IPS-18a (cell line): Measurements from ENCODE around the gene MYH7B.
A peak's percentile ranks its signal among the peaks of the same experiment; 100 is the strongest.

Experiments
- H3K27ac ChIP-seq: one replicate; pipeline ENCODE4 v1.5.1; 2013; ENCODE audit warnings: low read length
- H3K27me3 ChIP-seq: one replicate; pipeline ENCODE4 v1.6.1; 2013; ENCODE audit warnings: mild to moderate bottlenecking, low read length; ENCODE audit not compliant: control insufficient read depth, insufficient read depth
- H3K36me3 ChIP-seq: one replicate; pipeline ENCODE4 v1.6.1; 2013; ENCODE audit warnings: low read depth, low read length; ENCODE audit not compliant: control insufficient read depth
- H3K4me1 ChIP-seq: one replicate; pipeline ENCODE4 v1.6.1; 2013; ENCODE audit warnings: low read depth, low read length; ENCODE audit not compliant: control insufficient read depth
- H3K4me3 ChIP-seq: one replicate; pipeline ENCODE4 v1.5.1; 2013; ENCODE audit warnings: low read length
- H3K9ac ChIP-seq: one replicate; pipeline ENCODE4 v1.6.1; 2013; ENCODE audit warnings: mild to moderate bottlenecking, low read length, moderate library complexity
- H3K9me3 ChIP-seq: one replicate; pipeline ENCODE4 v1.6.1; 2013; ENCODE audit warnings: low read depth, low read length; ENCODE audit not compliant: control insufficient read depth

MYH7B gene

DNA sequence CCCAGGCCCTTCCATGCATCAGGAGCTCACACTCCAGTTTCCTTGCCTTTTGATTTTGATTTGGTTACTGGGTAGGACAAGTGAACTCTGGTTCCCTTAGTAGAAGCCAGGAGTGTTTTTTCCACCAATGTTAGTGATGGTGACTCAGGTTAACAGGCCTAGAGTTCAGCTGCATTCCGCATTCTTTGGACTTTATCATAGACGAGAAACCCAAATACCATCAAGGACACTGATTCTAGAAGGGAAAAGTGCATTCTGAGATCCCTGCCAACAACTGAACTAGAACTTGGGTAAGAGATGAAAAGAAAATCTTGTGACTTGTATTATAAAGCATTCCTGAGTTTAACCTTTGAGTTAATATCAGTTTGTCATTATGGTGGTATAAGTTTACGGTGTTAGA is 9.0 kb upstream of the MYH7B start:
- peaks cover 19% of the 10 kb centered on the region for H3K36me3 ChIP-seq
- H3K27ac ChIP-seq, result no peak overlapping the region
- no peaks in the 10 kb centered on the region for H3K27me3 ChIP-seq
- H3K9me3 ChIP-seq, result no peaks in the 10 kb centered on the region
- no peak overlapping the region for H3K9ac ChIP-seq
- H3K4me1 ChIP-seq, result no peaks in the 10 kb centered on the region
- H3K4me3 ChIP-seq, result no peak overlapping the region

DNA sequence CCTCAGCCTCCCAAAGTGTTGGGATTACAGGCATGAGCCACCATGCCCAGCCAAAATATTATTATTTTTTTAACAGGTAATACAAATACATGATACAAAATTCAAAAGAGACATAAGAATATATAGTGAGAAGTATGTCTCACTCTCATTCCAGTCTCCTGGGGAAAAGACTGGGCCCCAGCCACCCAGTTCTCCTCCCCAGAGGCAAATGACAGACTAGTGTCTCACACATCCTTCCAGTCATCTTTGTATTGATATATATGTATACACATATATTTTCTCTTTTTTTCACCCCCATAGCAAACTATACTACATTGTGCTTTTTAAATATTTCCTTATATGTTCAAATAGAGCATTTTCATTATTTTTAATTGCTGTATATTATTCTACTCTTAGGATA is 8.3 kb upstream of the MYH7B start:
- no peaks in the 10 kb centered on the region for H3K4me1 ChIP-seq
- H3K9me3 ChIP-seq, result no peaks in the 10 kb centered on the region
- H3K4me3 ChIP-seq, result no peak overlapping the region
- no peaks in the 10 kb centered on the region for H3K27me3 ChIP-seq
- no peak overlapping the region for H3K27ac ChIP-seq
- H3K9ac ChIP-seq, result no peak overlapping the region
- H3K36me3 ChIP-seq, result peaks cover 17% of the 10 kb centered on the region

GRCh38 chr20:34948030-34948429 is 7.6 kb upstream of the MYH7B start:
- no peaks in the 10 kb centered on the region for H3K27me3 ChIP-seq
- H3K9me3 ChIP-seq, result no peaks in the 10 kb centered on the region
- H3K27ac ChIP-seq, result no peak overlapping the region
- no peak overlapping the region for H3K4me3 ChIP-seq
- no peaks in the 10 kb centered on the region for H3K4me1 ChIP-seq
- H3K9ac ChIP-seq, result no peak overlapping the region
- peaks cover 13% of the 10 kb centered on the region for H3K36me3 ChIP-seq

- Histone ChIP-seq H3K27ac (no peak overlapping the region), H3K36me3 (peaks cover 5% of the 10 kb centered on the region), H3K9me3 (no peaks in the 10 kb centered on the region), H3K27me3 (no peaks in the 10 kb centered on the region), H3K4me3 (no peak overlapping the region), H3K9ac (no peak overlapping the region), H3K4me1 (no peaks in the 10 kb centered on the region)
Observed at GRCh38 chr20:34949120-34949519, 6.5 kb upstream of the MYH7B start.

GRCh38 chr20:34951252-34951651 is 4.4 kb upstream of the MYH7B start:
- no peak overlapping the region for H3K4me3 ChIP-seq
- H3K27ac ChIP-seq, result no peak overlapping the region
- H3K9me3 ChIP-seq, result no peaks in the 10 kb centered on the region
- no peaks in the 10 kb centered on the region for H3K36me3 ChIP-seq
- H3K9ac ChIP-seq, result no peak overlapping the region
- no peaks in the 10 kb centered on the region for H3K27me3 ChIP-seq
- H3K4me1 ChIP-seq, result peaks cover 6% of the 10 kb centered on the region

DNA sequence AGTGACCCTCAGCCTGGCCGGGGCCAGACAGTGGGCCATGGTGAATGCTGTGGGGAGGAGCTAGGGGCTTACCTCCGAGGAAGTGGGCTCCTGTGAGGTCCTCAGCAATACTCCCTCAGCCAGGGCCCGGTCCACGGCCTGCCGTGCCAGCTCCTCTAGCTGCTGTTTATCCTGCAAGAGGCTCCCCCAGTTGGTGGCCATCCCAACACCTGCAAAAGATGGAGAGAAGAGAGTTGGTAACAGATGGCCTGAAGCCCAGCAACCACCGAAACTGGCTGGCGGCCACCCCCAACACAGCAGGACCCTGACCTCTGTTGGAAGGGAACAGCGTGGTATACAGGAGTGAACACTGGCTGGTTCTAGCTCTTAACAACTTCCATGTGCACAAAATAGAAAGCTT is 4.0 kb upstream of the MYH7B start:
- Histone ChIP-seq H3K9me3 (no peaks in the 10 kb centered on the region), H3K4me1 (peaks cover 8% of the 10 kb centered on the region), H3K36me3 (no peaks in the 10 kb centered on the region), H3K4me3 (no peak overlapping the region), H3K27ac (no peak overlapping the region), H3K27me3 (no peaks in the 10 kb centered on the region), H3K9ac (no peak overlapping the region)

DNA sequence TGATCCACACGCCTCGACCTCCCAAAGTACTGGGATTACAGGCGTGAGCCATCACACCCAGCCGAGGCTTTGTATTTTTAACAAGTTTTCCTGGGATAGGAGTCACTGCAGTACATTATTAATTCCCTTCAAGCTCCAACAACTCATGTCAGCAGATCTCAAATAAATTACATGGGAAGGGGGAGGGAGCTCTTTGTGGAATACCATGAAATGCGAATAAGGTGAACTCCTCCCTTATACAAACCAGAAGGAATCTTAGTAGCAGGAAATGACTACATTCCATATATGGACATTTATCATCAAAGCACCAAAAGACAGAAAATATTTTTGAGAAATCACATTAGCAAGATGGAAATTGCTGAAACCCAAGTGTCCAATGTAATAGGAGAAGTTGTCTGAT is 3.0 kb upstream of the MYH7B start:
- H3K9me3 ChIP-seq, result no peaks in the 10 kb centered on the region
- H3K4me3 ChIP-seq, result no peak overlapping the region
- no peaks in the 10 kb centered on the region for H3K36me3 ChIP-seq
- peaks cover 8% of the 10 kb centered on the region for H3K4me1 ChIP-seq
- H3K9ac ChIP-seq, result no peak overlapping the region
- no peak overlapping the region for H3K27ac ChIP-seq
- no peaks in the 10 kb centered on the region for H3K27me3 ChIP-seq

GRCh38 chr20:34953960-34954359 is 1.7 kb upstream of the MYH7B start:
- Histone ChIP-seq H3K27ac (no peak overlapping the region), H3K4me1 (peaks cover 8% of the 10 kb centered on the region), H3K9ac (no peak overlapping the region), H3K36me3 (no peaks in the 10 kb centered on the region), H3K9me3 (no peaks in the 10 kb centered on the region), H3K27me3 (no peaks in the 10 kb centered on the region), H3K4me3 (no peak overlapping the region)

DNA sequence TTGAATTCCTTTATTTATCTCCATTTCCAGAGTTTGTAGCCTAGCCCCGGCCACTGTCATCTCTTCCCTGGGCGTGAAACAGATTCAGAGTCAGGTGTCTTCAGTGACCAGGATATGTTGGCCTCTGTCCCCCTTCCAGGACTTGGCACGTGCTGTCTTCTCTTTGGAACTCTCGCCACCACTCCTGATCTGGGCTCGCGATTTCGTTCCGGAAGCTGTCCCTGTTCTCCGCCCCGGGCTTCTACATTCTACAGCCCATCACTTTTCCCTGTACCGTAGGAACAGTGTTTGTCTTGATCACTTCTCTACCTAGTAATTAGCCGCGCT is 801 bp upstream of the MYH7B start:
- Histone ChIP-seq H3K4me1 (peaks cover 8% of the 10 kb centered on the region), H3K9me3 (no peaks in the 10 kb centered on the region), H3K27me3 (no peaks in the 10 kb centered on the region), H3K27ac (no peak overlapping the region), H3K36me3 (no peaks in the 10 kb centered on the region), H3K4me3 (peak overlapping the region; percentile 79), H3K9ac (peak overlapping the region; percentile 82)

GRCh38 chr20:34956041-34956458 is 382 bp downstream of the MYH7B start:
- Histone ChIP-seq H3K27me3 (no peaks in the 10 kb centered on the region), H3K9ac (peak overlapping the region; percentile 24), H3K4me1 (peaks cover 8% of the 10 kb centered on the region), H3K9me3 (no peaks in the 10 kb centered on the region), H3K36me3 (no peaks in the 10 kb centered on the region), H3K4me3 (peak overlapping the region; percentile 79), H3K27ac (peak overlapping the region; percentile 8)

DNA sequence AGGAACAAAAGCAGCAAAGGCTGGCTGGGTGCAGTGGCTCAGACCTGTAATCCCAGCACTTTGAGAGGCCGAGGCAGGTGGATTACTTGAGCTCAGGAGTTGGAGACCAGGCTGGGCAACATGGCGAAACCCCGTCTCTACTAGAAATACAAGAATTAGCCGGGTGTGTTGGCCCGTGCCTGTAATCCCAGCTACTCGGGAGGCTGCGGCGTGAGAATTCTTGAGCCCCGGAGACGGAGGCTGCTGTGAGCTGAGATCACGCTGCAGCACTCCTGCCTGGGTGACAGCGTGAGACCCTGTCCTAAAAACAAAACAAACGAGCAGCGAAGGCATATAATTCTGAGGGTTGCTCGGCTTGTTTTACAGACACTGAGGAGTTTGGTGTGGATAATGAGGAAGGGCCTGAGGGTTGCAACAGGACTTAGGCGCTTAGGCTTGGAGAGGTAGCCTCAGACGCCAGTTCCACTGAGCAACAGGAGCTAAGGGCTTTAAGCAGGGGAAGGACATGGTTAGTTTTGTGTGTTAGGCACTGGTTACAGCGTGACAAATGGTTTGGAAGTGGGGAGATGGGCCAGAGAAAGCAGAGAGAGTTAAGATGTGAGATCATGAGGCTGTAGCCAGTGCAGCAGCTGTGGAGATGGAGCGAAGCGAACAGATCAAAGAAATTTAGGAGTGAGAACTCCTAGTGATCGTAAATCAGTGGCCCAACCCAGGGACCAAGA is 1.2 kb downstream of the MYH7B start:
- H3K27me3 ChIP-seq, result no peaks in the 10 kb centered on the region
- H3K4me1 ChIP-seq, result peaks cover 8% of the 10 kb centered on the region
- H3K9me3 ChIP-seq, result no peaks in the 10 kb centered on the region
- H3K36me3 ChIP-seq, result no peaks in the 10 kb centered on the region
- H3K9ac ChIP-seq, result no peak overlapping the region
- no peak overlapping the region for H3K4me3 ChIP-seq
- H3K27ac ChIP-seq, result no peak overlapping the region

DNA sequence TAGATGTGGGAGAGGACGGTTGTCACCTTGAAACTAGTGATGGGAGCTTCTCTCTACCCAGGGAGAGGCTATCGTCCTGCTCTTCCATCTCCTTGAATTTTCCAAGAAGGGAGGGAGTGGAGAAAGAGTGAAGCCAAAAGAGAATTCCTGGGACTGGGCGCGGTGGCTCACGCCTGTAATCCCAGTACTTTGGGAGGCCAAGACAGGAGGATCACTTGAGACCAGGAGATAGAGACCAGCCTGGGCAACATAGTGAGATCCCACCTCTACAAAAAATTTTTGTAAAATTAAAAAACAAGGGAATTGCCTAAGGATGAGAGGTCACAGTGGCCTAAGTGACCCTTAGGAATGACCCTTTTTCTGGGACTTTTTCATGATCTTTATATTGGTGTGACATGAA is 8.8 kb downstream of the MYH7B start:
- Histone ChIP-seq H3K27me3 (no peaks in the 10 kb centered on the region), H3K4me1 (no peaks in the 10 kb centered on the region), H3K36me3 (no peaks in the 10 kb centered on the region), H3K9me3 (no peaks in the 10 kb centered on the region), H3K27ac (no peak overlapping the region), H3K9ac (no peak overlapping the region), H3K4me3 (no peak overlapping the region)
